ENCODE data around the gene COPG2. TPM values are rescaled to one million over a fixed set of nuclear protein-coding genes. Genes with fewer than 3 reads are reported as not detected.
A peak's percentile ranks its signal among the peaks of the same experiment; 100 is the strongest.

COPG2 gene
- total and polyA plus RNA-seq, 2 of the 13 experiments (the other 11 are each of a cell fraction or from before 2014, with no cell fraction given): 14.1 to 17.7 TPM

DNA sequence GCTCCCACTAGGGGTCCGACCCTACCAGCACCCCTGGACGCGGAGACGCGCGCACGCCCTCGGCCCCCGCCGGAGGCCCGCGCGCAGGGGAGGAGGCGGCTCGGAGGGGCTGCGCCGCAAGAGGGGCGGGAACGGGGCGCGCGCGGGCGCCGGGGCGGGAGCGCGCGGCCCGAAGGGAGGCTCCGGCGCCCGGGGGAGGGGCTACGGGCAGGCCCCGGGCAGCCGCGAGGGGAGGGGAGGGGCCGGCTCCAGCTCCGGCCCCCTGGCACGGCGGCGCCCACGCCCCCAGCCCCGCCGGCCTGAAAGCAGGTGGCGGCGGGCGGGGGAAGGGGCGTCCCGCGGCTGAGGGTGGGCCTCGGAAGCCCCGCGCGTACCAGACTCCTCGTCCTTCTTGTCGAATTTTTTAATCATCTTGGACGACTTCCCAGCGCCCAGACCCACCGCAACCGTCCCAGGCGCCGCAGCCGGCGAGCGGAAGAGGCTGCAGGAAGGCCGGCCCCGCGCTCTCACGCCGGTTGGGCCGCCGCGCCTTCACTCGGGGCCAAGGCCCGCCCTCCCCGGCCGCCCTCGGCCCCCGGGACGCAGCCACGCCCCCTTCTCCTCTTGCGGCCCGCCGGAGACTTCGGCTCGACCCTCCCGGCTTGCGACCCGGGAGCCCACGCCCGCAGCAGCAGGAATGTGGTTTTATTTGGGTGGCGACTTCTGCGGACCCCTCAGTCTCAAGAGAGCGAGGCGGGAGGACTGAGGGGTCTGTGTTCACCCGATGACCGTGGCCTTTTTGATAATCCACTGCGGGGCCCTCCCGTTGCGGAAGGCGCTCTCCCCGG is at the start of gene COPG2 (continued):
- TF ChIP-seq ZC3H13 (CRISPR knock-in tag; IDR thresholded peaks at IDR 0.05) (no peak), LCORL (IDR thresholded peaks at IDR 0.05) (no peak), LCORL (CRISPR knock-in tag; IDR thresholded peaks at IDR 0.05) (no peak), ZBTB40 (IDR thresholded peaks at IDR 0.05) (no peak), ZBTB40 (CRISPR knock-in tag; IDR thresholded peaks at IDR 0.05) (no peak), KLF16 (CRISPR knock-in tag; IDR thresholded peaks at IDR 0.05) (no peak; a peak in 1 of 4 replicates), GMEB2 (CRISPR knock-in tag; IDR thresholded peaks at IDR 0.05; ENCODE audit: low read depth) (no peak), TMF1 (CRISPR knock-in tag; IDR thresholded peaks at IDR 0.05; ENCODE audit: low read depth) (no peak), FOXJ3 (CRISPR knock-in tag; IDR thresholded peaks at IDR 0.05; ENCODE audit: borderline replicate concordance) (no peak), CCDC6 (CRISPR knock-in tag; IDR thresholded peaks at IDR 0.05) (no peak), RNF2 (conservative IDR thresholded peaks at IDR 0.05; ENCODE audit: low read depth) (no peak), ZNF253 (CRISPR knock-in tag; IDR thresholded peaks at IDR 0.05; ENCODE audit: borderline replicate concordance) (no peak), KLF9 (CRISPR knock-in tag; IDR thresholded peaks at IDR 0.05; ENCODE audit: low read depth) (peak; percentile 93; the same call in 1 of the 2 replicates)
- TF ChIP-seq, protein P1, sequence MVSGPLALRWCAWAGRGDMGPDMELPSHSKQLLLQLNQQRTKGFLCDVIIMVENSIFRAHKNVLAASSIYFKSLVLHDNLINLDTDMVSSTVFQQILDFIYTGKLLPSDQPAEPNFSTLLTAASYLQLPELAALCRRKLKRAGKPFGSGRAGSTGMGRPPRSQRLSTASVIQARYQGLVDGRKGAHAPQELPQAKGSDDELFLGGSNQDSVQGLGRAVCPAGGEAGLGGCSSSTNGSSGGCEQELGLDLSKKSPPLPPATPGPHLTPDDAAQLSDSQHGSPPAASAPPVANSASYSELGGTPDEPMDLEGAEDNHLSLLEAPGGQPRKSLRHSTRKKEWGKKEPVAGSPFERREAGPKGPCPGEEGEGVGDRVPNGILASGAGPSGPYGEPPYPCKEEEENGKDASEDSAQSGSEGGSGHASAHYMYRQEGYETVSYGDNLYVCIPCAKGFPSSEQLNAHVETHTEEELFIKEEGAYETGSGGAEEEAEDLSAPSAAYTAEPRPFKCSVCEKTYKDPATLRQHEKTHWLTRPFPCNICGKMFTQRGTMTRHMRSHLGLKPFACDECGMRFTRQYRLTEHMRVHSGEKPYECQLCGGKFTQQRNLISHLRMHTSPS (CRISPR knock-in tag; IDR thresholded peaks at IDR 0.05; ENCODE audit: low read depth): no peak; the same call in 1 of the 2 replicates
- TF ChIP-seq, protein P2, sequence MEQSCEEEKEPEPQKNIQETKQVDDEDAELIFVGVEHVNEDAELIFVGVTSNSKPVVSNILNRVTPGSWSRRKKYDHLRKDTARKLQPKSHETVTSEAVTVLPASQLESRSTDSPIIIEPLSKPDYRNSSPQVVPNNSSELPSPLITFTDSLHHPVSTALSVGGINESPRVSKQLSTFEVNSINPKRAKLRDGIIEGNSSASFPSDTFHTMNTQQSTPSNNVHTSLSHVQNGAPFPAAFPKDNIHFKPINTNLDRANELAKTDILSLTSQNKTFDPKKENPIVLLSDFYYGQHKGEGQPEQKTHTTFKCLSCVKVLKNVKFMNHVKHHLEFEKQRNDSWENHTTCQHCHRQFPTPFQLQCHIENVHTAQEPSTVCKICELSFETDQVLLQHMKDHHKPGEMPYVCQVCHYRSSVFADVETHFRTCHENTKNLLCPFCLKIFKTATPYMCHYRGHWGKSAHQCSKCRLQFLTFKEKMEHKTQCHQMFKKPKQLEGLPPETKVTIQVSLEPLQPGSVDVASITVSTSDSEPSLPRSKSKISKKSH (CRISPR knock-in tag; IDR thresholded peaks at IDR 0.05; ENCODE audit: borderline replicate concordance): peak; percentile 59; the same call in 1 of the 2 replicates
